Liver (tissue), 3 donors: ENCODE results near the gene FBXL15.

Source experiments
- ATF3 ChIP-seq: IDR thresholded peaks from 2 replicates; pipeline ENCODE4 v1.6.1; 2016; ENCODE audit warnings: antibody characterized with exemption
- CTCF ChIP-seq: fragments of 150-350 bp; IDR thresholded peaks from 2 replicates; pipeline ENCODE4 v1.5.1; 2017; ENCODE audit warnings: improper control_type of control experiment, low read depth, low read length; ENCODE audit not compliant: missing input control
- JUND ChIP-seq, 2 donors: IDR thresholded peaks; 2 replicates each; pipeline ENCODE4 v1.6.1; 2016; ENCODE audit warnings: antibody characterized with exemption in 2 of 2
- MAX ChIP-seq: IDR thresholded peaks from 2 replicates; pipeline ENCODE4 v1.6.1; 2016; ENCODE audit warnings: antibody characterized with exemption
- RAD21 ChIP-seq, 2 donors: IDR thresholded peaks; 2 replicates each; pipeline ENCODE4 v1.6.1; 2016; ENCODE audit warnings: antibody characterized with exemption in 2 of 2, mild to moderate bottlenecking in 2 of 2
- RXRA ChIP-seq, 2 donors: IDR thresholded peaks; 2 replicates each; pipeline ENCODE4 v1.6.1; 2017 to 2018; ENCODE audit warnings: antibody characterized with exemption in 2 of 2, mild to moderate bottlenecking in 1 of 2
- TAF1 ChIP-seq: conservative IDR thresholded peaks from 2 replicates; pipeline ENCODE4 v1.6.1; 2016; ENCODE audit warnings: antibody characterized with exemption, mild to moderate bottlenecking
- donor health status: healthy.
- donor health status: healthy.

GRCh38 chr10:102379383-102379782 lies 41.3 kb upstream of the FBXL15 start:
- TF ChIP-seq CTCF (no peak), ATF3 (no peak), MAX (no peak), TAF1 (no peak), JUND (IDR thresholded peaks at IDR 0.05) (no peak), RXRA (IDR thresholded peaks at IDR 0.05) (no peak), RAD21 (IDR thresholded peaks at IDR 0.05) (no peak)
